Activated B cell treated with CpG ODN at 0.5 μM for 24 hours (primary cell): Measurements from ENCODE around the gene EDNRA. TPM values are rescaled to one million over a fixed set of nuclear protein-coding genes. Genes with fewer than 3 reads are reported as not detected.

ENCODE experiments used
- ATAC-seq: fragments of 200-7000 bp; cut with Tn5 transposase; one replicate; pipeline ENCODE4 v1.10.0; 2021; ENCODE audit warnings: low read depth, mild to moderate bottlenecking, moderate library complexity
- CTCF ChIA-PET: fragments of 350-600 bp; sonication (Branson Sonifier 250); formaldehyde crosslinking; loops from one replicate; lab custom pipeline; 2021; ENCODE audit warnings: antibody characterized with exemption; lab: Charles Lee
- POLR2A ChIA-PET: fragments of 350-600 bp; sonication (Branson Sonifier 250); formaldehyde crosslinking; loops from one replicate; lab custom pipeline; 2021; ENCODE audit warnings: antibody characterized with exemption; lab: Charles Lee
- DNase-seq: peaks from one replicate; pipeline ENCODE4 v3.0.0; 2022
- H3K27ac Mint-ChIP-seq: one replicate; pipeline ENCODE4 v1.8.0; 2020; ENCODE audit warnings: mixed read lengths
- H3K27me3 Mint-ChIP-seq: one replicate; pipeline ENCODE4 v1.8.0; 2021; ENCODE audit warnings: mixed read lengths
- H3K36me3 Mint-ChIP-seq: one replicate; pipeline ENCODE4 v1.8.0; 2021; ENCODE audit warnings: low read depth, mixed read lengths
- H3K4me1 Mint-ChIP-seq: one replicate; pipeline ENCODE4 v1.8.0; 2021; ENCODE audit warnings: mixed read lengths
- H3K4me3 Mint-ChIP-seq: one replicate; pipeline ENCODE4 v1.8.0; 2020; ENCODE audit warnings: mild to moderate bottlenecking, mixed read lengths
- H3K9me3 Mint-ChIP-seq: one replicate; pipeline ENCODE4 v1.8.0; 2020; ENCODE audit warnings: mixed read lengths
- intact Hi-C: fragments of 100-400 bp; cut with micrococcal nuclease; formaldehyde crosslinking; loops from one replicate; pipeline ENCODE4 v1.15.1; 2024
- total RNA-seq: library from RNA; stranded (reverse); gene quantifications from 2 replicates; pipeline ENCODE4 v1.2.3, GENCODE V29; 2022
- TF ChIP-seq, protein P1 (sequence below): fragments of 200-600 bp; IDR thresholded peaks from one replicate; pipeline ENCODE4 v1.8.0; 2022; ENCODE audit warnings: antibody characterized with exemption, mild to moderate bottlenecking

Gene EDNRA
- total RNA-seq, 1 donor from 2014 or later = not detected

DNA sequence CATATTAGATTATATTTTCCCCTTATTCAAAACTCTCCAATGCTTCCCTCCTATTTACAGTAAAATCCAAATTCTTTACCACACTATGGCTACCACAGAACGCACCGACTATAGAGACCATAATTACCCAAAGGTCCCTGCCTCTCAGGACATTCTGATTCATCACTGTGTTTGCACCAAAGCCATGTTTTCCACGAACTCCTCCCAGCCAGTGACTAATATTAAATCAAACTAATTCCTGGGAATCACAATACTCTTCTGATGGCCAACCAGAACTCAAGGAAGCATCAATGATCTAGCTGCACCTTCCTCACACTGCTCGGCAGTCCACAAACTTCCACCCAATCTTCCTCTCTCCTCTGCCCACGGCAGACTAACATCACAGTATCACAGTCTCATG lies 24.2 kb upstream of the EDNRA start:
- intact Hi-C loops = no loop called here
- Mint-ChIP-seq H3K36me3 (no peaks in the 10 kb centered on the region), H3K4me1 (no peaks in the 10 kb centered on the region), H3K27me3 (no peaks in the 10 kb centered on the region), H3K9me3 (no peaks in the 10 kb centered on the region), H3K27ac (no peak overlapping the region), H3K4me3 (no peak overlapping the region)
- CTCF ChIA-PET = no interaction called here
- DNase-seq (no peak), ATAC-seq (no peak)
- POLR2A ChIA-PET = no interaction called here
- TF ChIP-seq, protein P1, sequence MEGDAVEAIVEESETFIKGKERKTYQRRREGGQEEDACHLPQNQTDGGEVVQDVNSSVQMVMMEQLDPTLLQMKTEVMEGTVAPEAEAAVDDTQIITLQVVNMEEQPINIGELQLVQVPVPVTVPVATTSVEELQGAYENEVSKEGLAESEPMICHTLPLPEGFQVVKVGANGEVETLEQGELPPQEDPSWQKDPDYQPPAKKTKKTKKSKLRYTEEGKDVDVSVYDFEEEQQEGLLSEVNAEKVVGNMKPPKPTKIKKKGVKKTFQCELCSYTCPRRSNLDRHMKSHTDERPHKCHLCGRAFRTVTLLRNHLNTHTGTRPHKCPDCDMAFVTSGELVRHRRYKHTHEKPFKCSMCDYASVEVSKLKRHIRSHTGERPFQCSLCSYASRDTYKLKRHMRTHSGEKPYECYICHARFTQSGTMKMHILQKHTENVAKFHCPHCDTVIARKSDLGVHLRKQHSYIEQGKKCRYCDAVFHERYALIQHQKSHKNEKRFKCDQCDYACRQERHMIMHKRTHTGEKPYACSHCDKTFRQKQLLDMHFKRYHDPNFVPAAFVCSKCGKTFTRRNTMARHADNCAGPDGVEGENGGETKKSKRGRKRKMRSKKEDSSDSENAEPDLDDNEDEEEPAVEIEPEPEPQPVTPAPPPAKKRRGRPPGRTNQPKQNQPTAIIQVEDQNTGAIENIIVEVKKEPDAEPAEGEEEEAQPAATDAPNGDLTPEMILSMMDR = no peak

DNA sequence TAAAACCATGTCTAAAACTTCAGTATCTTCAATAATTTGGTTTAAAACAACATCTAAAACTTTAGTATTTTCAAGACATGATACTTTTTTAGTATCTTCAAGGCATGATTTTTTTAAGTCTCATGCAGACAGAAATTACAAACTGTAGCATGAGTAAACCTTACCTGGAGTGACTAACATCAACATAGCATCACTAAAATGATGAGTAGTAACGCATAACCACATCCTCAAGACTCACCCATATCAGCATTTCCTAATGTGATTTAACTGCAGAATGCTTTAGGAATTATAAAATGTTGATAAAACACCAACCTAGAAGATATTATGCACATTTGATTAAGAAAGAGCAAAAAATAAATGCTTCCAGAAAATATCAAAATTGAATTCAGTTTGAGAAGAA lies 19.7 kb upstream of the EDNRA start:
- CTCF ChIA-PET = no interaction called here

DNA sequence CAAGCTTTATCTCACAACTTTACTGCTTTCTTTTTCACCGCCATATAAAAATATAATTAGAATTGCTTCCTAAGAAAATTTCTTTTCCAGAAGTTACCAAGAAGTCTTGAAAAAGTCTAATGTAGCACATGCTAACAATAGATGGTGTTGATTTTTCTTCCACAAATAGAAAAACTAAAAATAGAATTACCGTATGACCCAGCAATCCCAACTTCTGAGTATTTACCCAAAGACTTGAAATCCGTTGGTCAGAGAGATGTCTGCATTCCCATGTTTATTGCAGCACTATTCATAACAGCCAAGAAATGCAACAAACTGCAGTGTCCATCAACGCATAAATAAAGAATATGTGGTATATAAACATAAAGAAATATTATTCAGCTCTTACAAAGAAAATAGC lies 17.8 kb upstream of the EDNRA start:
- no peak for ATAC-seq
- Mint-ChIP-seq H3K4me1 (no peaks in the 10 kb centered on the region), H3K9me3 (peaks cover 9% of the 10 kb centered on the region), H3K27me3 (no peaks in the 10 kb centered on the region), H3K27ac (no peak overlapping the region), H3K36me3 (no peaks in the 10 kb centered on the region), H3K4me3 (no peak overlapping the region)
- intact Hi-C loops = no loop called here
- CTCF ChIA-PET = no interaction called here
- POLR2A ChIA-PET = no interaction called here
- TF ChIP-seq, protein P1 = no peak
- DNase-seq = no peak

More for the DNA sequence above, 19.7 kb upstream of the EDNRA start:
- H3K4me3 Mint-ChIP-seq = no peak overlapping the region
- no peaks in the 10 kb centered on the region for H3K36me3 Mint-ChIP-seq
- H3K4me1 Mint-ChIP-seq = no peaks in the 10 kb centered on the region
- DNase-seq (no peak), ATAC-seq (no peak)
- intact Hi-C loops = no loop called here
- H3K27me3 Mint-ChIP-seq = no peaks in the 10 kb centered on the region
- H3K27ac Mint-ChIP-seq = no peak overlapping the region
- peaks cover 9% of the 10 kb centered on the region for H3K9me3 Mint-ChIP-seq
- POLR2A ChIA-PET = no interaction called here
- TF ChIP-seq, protein P1 = no peak

DNA sequence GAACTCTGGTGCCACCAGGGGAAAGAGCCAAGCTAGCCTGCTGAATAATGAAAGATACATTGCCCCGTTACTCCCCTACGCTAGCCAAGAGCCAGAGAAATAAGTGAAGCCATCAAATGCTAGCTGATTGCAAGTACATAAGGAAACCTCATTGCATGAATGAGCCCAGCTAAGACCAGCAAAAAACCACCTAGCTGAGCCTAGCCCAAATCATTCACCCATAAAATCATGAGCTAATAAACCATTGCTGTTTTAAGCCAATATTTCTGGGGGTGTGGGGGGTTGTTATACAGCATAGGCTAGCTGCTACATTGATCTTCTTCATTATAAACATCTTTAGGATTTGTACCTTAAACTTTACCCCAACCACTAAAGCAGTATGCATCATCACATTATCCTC lies 15.4 kb upstream of the EDNRA start:
- no peaks in the 10 kb centered on the region for H3K4me1 Mint-ChIP-seq
- POLR2A ChIA-PET = no interaction called here
- H3K27ac Mint-ChIP-seq = no peak overlapping the region
- TF ChIP-seq, protein P1 = no peak
- ATAC-seq (no peak), DNase-seq (no peak)
- peaks cover 9% of the 10 kb centered on the region for H3K9me3 Mint-ChIP-seq
- H3K4me3 Mint-ChIP-seq = no peak overlapping the region
- no peaks in the 10 kb centered on the region for H3K27me3 Mint-ChIP-seq
- intact Hi-C loops = no loop called here
- H3K36me3 Mint-ChIP-seq = no peaks in the 10 kb centered on the region
- CTCF ChIA-PET = no interaction called here

DNA sequence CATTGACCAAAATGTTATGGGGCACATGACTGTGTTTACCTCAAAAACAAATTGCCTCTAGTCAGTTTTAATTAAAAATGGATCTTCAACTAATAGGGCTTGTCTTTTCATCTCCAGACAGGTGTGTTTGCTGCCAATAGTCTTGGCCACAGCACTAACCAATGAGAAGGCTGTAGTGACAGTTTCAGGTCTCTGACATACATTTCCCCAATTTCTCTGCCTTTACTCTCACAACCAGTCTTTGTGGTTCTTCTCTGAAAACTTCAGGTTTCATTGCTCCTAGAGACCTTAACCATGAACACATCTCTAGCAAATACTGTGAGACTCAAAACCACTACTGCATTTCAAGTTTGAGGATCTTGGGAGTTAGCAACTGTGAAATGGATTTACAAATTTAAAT lies 3.5 kb upstream of the EDNRA start:
- DNase-seq = no peak
- H3K4me1 Mint-ChIP-seq = no peaks in the 10 kb centered on the region
- ChIA-PET POLR2A (no interaction called here), CTCF (no interaction called here)
- TF ChIP-seq, protein P1 = no peak
- H3K27ac Mint-ChIP-seq = no peak overlapping the region
- no peak overlapping the region for H3K4me3 Mint-ChIP-seq
- ATAC-seq = no peak
- H3K36me3 Mint-ChIP-seq = no peaks in the 10 kb centered on the region
- no peaks in the 10 kb centered on the region for H3K9me3 Mint-ChIP-seq
- intact Hi-C loops = no loop called here
- peaks cover 16% of the 10 kb centered on the region for H3K27me3 Mint-ChIP-seq
